GM19099 (cell line): ENCODE measurements around the gene CHPF.

Experiments
- POLR2A ChIP-seq: IDR thresholded peaks from 3 replicates; pipeline ENCODE4 v1.6.1; 2011; ENCODE audit warnings: low read depth; ENCODE audit not compliant: insufficient read length; ENCODE audit errors: extremely low read depth

The CHPF gene

DNA sequence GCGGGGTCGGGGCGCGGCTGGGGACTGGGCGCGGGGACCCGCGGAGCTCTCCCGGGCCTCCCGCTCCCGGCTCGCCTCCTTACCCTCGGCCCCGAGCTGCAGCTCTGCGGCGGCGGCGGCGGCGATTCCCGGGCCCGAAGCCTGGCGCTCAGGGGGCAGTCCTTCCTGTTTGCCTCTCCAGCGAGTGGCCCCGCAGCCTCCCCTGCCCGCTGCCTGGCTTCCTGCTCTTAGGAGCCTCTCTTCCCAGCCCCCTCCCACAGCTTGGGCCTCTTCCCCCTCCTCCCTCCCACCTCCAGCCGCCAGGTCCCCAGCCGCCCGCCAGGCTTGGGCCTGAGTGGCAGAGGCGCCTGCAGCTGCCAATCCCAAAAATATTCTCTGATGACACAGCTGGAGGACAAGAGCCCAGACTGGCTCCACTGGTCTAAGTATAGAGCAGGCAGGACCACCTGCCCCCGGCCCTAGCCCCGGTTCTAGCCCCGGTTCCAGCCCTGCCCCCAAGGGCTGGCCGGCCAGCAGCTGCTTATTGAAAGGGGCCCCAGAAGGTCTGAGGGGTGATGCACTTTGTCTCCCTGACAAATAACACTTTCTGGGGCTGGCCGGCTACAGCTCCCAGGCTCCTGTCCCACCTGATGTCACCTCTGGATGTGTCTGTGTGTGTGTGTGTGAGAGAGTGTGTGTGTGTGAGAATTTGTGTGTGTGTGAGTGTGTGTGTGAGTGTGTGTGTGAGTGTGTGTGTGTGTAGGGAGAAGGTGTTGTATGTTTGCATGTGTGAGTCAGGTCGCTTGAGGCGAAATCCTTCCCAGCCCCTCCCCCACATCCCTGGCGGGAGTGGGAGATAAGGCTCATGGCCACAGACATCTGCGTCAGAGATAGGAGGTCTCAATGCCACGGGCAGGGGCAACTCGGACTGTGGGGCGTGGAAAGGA, 28.0 kb upstream of the CHPF start, which contains the start of gene OBSL1:
Gene OBSL1 (minus strand): TSS at position 229 of the 926 bp plus-strand sequence. CDS start 307 bp downstream, outside the sequence.
- no peak for TF ChIP-seq POLR2A

DNA sequence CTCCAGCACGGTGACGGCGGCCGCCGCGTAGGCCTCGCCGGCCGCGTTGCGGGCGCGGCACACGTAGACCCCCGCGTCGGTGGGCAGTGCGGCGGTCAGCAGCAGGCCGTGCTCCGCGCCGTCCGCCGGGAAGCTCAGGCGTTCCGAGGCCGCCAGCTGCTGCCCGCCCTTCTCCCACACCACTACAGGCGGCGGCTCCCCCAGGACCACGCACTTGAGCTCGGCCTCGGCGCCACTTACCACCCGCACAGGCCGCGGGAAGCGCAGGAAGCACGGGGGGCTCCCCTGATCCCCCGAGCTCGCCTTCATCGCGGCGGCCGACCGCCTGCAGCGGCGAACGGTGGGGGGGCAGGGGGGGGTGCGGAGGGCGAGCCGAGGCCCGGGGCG, 27.3 kb upstream of the CHPF start:
- no peak for TF ChIP-seq POLR2A

DNA sequence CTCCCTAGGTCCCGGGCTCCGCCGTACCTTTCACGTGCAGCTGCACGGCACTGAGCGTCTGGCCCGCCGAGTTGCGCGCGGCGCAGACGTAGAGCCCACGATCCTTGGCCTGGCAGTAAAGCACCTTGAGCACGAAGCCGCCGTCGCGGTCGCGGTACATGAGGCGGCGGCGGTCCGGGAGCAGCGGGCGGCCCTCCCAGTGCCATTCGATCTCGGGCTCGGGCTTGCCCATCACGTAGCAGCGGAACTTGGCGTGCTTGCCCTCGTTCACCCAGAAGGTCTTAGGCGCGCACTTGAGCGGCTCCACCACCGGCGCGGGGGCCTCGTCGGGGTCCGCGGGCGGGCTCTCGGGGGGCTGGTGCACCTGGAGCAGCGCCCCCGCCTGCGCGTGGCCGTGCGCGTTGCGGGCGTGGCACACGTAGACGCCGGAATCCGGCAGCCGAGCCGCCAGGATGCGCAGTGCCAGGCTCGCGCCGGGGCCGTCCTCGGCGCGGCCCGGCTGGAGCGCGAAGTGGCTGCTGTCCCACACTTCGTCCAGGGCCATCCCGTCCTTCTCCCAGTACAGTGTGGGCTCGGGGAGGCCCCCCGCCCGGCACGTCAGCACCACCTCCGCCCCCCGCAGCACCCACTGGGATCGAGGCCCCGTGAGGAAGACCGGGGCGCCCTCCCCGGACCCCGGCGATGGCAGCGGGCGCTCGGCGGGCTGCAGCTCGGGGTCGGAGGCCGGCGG, 26.8 kb upstream of the CHPF start:
- TF ChIP-seq POLR2A = no peak

DNA sequence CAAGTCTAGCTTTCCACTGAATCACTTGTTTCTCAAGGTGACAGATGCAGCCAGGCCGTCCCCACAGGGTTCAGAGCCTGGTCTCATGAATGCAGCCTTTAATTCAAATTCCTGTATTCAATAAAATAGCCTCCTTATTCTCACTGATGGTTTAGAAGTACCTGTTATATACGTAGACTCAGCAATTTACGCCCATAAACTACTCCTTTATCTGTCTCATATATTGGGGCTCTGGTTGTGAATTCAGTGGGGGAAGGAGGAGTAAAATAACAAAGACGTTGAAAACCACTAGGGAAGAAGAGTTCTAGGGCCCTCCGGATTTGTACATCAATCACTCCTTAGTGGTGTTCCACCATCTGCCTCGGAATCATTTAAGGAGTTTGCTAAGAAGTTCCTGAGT, 26.0 kb upstream of the CHPF start:
- TF ChIP-seq POLR2A = no peak

DNA sequence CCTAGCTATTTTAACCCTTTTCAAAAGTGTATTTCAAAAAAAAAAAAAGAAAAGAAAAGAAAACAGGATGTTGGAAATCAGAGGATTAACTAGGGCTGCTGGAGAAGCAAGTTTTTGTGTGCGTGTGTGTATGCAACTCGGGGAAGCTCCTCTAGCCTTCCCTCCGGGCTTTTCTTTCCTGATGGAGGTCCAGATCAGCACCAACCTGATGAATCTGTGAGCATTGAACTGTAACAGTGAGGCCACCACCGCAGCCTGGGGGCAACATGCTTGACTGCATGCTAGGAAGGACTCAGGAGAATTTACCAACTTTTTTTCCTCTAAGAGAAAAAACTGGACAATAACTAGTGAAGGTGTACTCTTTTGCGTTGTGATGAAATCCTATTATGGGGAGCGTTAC, 25.4 kb upstream of the CHPF start:
- TF ChIP-seq POLR2A = no peak

DNA sequence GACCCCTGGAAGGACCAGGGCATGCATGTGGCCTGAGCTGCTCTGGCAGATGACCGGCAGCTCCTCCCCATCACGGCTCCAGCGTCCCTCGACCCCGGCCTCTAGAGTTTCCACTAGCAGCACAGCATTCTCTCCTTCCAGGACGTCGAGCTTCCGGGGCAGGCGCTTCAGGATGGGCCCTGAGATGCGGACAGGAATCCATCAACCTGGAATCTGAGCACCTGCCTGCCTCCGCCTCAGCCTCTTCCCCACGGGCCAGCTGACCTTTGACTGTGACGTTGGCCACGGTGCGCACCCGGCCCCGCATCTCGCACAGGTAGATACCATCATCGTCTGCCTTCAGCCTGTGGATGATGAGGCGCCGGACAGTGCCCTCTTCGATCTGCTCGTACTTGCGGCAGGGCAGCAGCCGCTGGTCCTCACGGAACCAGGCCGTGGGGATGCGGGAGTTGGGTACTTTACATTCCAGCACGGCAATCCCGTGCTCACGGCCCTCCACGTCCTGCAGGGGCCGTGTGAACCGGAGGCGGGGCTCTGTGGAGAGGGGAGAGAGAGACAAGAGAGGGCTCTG, 24.3 kb upstream of the CHPF start:
- TF ChIP-seq POLR2A = no peak

DNA sequence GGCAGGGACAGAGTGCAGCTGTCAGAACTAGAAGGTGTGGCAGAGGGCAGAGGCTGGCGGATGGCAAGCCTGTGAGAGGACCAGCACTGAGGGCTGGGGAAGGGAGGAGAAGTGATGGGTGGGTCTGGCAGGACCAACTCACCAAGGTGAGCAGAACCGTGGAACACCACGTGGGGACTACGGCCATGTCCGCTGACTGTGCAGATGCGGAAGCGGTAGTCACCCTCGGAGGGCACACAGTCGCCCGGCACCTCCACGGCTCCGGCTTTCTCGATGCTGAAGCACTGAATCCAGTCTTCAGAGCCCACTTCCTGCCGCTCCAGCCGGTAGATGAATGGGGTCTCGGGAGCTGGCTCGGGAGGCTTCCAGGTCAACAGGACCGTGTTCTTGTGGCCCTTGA, 23.5 kb upstream of the CHPF start:
- TF ChIP-seq POLR2A = no peak

DNA sequence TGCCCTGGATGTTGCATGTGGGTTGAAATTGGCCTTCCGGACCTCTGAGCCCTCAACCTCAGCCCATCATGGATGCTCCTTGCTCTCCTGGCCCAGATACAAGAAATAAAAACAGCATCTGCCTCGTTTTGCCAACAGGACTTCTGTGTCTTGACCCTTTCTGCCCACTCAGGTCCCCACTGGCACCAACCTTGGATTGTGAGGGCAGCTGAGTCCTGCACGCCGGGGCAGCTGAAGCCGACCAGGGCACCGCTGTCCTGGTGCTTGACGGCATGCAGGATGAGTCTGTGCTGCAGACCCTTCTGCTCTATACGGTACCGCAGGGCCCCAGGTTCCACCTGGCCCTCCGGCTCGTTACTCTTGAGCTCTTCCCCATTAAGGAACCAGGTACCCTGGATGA, 23.0 kb upstream of the CHPF start:
- no peak for TF ChIP-seq POLR2A

DNA sequence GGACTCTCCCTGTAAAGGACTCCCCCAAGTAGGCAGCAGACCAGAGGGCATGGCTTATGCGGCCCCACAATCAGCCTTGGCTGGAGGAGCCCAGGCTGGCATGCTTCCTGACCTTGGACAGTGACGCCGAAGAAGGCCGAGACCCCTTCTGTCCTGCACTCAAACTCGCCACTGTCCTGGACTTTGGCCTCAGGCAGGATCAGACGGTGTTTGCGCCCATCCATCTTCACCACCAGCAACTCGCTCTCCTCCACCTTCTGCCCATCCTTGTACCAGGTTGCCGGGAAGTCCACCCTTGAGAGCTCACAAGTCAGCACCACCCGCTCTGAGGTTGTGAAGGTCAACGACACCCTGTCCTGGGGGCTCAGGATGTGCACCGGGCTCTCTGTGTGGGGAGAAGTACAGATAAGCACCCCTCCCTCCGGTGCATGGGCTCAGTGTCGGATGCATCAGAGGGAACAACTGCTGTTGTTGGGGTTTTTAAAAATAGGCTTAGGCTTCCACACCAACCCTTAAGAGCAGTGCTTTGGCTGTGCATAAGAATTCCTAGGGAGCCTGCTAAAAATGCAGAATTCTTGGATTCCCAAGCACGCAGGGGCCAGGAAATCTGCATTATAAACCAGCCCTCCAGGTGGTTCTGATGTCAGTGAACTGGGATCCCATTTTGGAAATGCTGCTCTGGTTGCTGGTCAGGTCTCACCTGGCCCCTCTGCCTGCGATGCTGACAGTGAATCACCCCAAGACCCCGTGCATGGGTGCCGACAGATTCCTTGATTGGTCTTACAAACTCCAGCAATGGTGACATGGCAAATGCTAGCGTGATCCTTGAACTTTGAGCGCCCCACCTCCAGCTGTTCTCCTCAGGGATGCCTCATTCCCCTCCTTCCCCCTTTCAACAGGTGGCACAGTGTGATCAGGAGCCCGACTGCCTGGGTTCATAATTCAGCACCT, 21.8 kb upstream of the CHPF start:
- no peak for TF ChIP-seq POLR2A

DNA sequence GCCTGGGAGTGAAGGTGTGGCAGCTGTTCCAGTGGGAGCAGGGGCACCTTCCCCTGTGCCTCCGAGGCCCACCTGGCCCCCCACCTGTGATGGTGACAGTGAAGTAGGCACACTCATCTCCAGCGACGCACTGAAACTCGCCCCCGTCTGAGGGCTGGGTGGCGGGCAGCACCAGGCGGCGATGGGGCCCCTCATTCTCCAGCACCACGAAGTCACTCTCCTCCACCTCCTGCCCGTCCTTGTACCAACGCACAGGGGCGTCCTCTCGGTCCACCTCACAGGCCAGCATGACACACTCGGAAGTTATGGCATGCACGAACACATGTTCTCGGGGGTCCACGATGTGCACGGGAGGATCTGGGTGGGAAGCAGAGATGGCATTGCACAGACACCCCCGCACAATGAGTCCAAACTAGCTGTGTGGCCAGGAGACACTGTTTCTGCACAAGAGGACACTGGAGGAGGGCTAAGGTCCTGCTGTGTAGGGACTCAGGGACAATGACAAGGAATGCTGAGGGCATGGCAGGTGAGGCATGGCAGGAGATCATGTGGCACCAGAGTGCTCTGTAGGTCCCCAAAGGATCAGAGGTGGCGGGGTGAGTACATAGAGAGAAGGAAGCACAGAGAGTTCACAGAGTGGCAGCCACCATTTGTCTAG, 19.8 kb upstream of the CHPF start:
- no peak for TF ChIP-seq POLR2A

DNA sequence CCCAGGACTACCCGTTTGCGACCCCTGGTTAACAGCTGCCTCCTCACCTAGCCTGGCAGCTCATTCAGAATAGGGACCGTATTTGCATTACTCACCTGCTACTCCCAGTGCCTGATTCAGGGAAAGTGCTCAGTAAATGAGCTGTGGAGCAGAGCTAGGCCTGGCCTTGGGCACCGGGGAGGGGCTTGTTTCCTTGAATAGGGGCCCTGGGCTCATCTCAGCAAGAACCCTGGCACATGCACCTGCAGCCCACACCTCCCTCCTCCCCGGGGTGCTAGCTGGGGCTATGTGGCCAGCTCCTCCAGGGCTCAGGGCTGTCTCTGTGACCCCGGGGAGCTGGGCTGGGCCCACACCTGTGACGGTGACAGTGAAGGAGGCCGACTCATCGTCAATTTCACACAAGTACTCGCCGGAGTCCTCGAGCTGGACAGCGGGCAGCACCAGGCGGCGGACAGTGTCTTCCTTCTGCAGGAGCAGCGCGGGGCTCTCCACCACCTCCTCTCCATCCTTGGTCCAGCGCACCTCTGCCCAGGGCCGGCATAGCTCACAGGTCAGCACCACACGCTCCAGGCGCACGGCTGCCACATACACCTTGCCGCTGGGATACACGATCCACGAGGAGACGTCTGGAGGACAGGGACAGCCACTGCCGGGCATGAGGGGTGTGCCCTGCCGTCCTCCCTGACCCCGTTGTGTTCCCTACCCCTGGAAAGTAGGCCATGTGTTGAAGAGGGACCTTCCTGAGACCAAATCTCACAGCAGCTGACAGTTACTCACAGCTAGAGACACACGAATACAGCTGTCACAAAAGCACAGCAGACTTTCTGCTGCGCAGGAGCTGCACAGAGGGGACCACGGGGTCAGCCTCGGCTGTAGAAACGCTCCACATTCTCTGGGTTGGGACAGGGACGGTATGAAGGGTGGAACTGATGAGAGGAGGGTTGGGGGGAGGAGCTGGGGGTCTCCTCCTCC, 18.7 kb upstream of the CHPF start:
- no peak for TF ChIP-seq POLR2A

DNA sequence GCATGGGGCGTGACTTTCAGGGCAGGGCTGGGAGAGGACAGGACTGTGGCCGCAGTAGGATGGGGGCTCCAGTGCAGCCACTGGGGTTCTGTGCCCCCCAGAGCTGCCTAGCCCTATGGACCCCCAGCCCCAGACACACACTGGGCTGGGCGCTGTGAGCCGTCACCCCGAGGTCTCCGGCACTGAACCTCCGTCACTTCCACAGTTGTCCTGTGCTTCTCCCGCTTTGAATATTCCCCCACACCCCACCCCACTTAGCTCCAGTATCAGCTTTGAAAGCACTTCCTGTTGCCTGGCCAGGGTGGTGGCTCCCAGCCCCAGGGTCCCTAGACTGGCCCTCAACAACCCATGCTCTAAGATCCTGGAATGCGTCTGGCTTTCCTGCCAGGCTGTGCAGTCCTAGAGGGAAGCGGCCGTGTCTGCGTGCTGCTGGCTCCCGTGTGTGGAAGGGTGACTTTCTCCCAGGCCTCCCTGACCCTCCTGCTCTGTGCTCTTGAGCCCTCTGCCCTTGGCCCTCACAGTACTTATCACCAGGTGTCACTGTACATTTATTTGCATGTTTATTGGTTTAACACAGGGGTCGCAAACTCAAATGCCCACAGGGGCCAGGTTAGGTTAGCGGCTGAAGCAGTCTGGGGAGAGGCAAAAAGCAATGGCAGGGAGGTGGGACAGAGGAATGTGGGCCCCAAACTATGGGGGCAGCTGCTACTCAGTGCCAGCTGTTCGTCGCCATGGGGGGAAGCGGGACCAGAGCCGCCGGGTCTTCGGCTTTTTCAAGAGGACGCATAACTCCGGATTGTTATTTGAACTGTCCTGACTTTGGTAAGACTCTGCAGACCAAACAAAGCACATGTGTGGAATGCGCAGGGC, 17.8 kb upstream of the CHPF start:
- TF ChIP-seq POLR2A = no peak
